ENCODE results near the gene CRADD. TPM values are rescaled to one million over a fixed set of nuclear protein-coding genes. Genes with fewer than 3 reads are reported as not detected.
A peak's percentile ranks its signal among the peaks of the same experiment; 100 is the strongest.

Gene CRADD
- total RNA-seq, 1 experiment from 2014 or later: 10.1 TPM

DNA sequence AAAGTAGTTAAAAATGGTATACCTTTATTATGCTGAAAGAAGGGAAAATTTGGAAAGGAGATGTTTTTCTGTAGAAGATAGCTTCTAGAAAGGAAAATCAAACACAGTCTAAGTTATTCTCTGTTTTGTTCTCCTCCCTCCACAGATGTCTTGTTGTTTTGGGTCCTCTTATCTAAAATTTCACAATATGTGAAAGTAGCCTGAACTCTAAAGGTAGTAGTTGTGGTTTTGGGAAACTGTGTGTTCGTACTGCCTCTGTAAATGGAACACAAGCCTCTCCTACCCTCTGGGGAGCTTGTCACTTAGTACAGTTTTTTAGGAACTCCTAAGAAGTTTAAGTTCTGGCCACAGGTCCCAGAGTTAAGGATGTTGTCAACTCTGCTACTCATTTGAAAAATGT, 112.6 kb downstream of the CRADD start:
- Mint-ChIP-seq H3K4me3 (ENCODE audit: low read depth, unreplicated experiment) (no peak overlapping the region), H3K27ac (ENCODE audit: unreplicated experiment) (no peak overlapping the region), H3K4me1 (ENCODE audit: low read depth, unreplicated experiment) (peaks cover 25% of the 10 kb centered on the region), H3K27me3 (ENCODE audit: unreplicated experiment) (no peaks in the 10 kb centered on the region), H3K9me3 (ENCODE audit: low read depth, unreplicated experiment) (no peaks in the 10 kb centered on the region), H3K36me3 (ENCODE audit: insufficient read depth, unreplicated experiment) (peaks cover 7% of the 10 kb centered on the region)
- CTCF ChIA-PET: no interaction called here
- intact Hi-C loops (cut with micrococcal nuclease; ENCODE audit: unreplicated experiment): loop anchor here (5.0 kb wide), 2 partner anchors 112 to 118 kb away; partner anchors contain the start of gene CRADD
- no TSS peak for BruUV-seq (replicated peaks)
- DNase-seq: no peak
- TF ChIP-seq, protein P1, sequence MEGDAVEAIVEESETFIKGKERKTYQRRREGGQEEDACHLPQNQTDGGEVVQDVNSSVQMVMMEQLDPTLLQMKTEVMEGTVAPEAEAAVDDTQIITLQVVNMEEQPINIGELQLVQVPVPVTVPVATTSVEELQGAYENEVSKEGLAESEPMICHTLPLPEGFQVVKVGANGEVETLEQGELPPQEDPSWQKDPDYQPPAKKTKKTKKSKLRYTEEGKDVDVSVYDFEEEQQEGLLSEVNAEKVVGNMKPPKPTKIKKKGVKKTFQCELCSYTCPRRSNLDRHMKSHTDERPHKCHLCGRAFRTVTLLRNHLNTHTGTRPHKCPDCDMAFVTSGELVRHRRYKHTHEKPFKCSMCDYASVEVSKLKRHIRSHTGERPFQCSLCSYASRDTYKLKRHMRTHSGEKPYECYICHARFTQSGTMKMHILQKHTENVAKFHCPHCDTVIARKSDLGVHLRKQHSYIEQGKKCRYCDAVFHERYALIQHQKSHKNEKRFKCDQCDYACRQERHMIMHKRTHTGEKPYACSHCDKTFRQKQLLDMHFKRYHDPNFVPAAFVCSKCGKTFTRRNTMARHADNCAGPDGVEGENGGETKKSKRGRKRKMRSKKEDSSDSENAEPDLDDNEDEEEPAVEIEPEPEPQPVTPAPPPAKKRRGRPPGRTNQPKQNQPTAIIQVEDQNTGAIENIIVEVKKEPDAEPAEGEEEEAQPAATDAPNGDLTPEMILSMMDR (IDR thresholded peaks at IDR 0.05; ENCODE audit: unreplicated experiment): no peak

DNA sequence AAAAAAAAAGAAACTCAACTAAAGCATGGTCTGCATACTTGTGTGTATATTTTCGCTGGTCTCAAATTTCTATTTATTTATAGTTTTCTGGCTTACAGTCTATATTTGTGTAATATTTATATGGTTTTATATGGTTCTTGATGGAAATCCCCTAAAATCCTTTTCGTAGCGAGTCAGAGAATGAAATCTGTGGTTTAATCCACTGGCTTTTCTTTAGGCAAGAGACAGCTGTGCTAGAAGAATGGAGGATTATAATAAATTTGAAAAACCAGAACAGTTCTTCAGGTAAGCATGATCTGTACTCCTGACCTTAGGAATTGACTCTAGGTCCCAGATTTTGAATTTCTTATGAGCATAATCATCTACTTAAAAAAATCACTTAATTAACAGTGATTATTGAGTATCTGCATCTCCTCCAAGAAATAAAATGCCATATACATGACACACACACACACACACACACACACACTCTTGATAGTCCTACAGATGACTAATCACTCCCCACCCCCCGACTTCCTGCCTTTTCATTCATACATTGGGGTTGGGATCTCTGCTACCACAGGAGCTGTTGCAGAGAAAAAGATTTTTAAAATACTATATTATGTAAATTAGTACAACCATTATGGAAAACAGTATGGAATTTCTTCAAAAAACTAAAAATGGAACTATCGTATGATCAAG, 113.4 kb downstream of the CRADD start:
- H3K9me3 Mint-ChIP-seq (ENCODE audit: low read depth, unreplicated experiment): no peaks in the 10 kb centered on the region
- TF ChIP-seq, protein P1 (IDR thresholded peaks at IDR 0.05; ENCODE audit: unreplicated experiment): no peak
- H3K4me3 Mint-ChIP-seq (ENCODE audit: low read depth, unreplicated experiment): no peak overlapping the region
- no peak overlapping the region for H3K27ac Mint-ChIP-seq (ENCODE audit: unreplicated experiment)
- peak; percentile 73 for DNase-seq
- CTCF ChIA-PET: interaction anchor here (0.6 to 0.8 kb wide), 3 partner anchors 15 to 595 kb away, joined by 3 to 8 read pairs (median 3); no protein-coding TSS in a partner anchor
- no TSS peak for BruUV-seq (replicated peaks)
- H3K27me3 Mint-ChIP-seq (ENCODE audit: unreplicated experiment): no peaks in the 10 kb centered on the region
- H3K36me3 Mint-ChIP-seq (ENCODE audit: insufficient read depth, unreplicated experiment): no peaks in the 10 kb centered on the region
- intact Hi-C loops (cut with micrococcal nuclease; ENCODE audit: unreplicated experiment): no loop called here
- H3K4me1 Mint-ChIP-seq (ENCODE audit: low read depth, unreplicated experiment): peaks cover 16% of the 10 kb centered on the region

DNA sequence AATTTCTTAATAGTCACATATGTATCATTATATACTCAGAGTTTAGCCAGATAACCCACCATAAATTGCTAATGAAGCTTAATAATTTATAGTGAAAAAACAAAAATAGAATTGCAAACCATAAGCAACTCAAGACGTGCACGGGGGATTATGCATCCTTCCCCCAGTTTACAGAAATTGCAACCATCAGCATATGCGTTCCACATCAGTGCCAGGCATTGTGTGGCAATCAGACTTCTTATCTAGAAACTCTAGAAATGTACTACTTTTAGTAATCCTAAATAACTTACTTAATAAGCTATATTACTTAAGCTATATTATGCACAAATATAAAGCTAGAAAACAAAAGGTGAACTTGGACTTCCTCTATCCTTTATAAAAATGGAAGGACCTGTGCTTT, 115.8 kb downstream of the CRADD start:
- CTCF ChIA-PET: no interaction called here
- no peak for DNase-seq
- no TSS peak for BruUV-seq (replicated peaks)
- TF ChIP-seq, protein P1 (IDR thresholded peaks at IDR 0.05; ENCODE audit: unreplicated experiment): no peak
- H3K27ac Mint-ChIP-seq (ENCODE audit: unreplicated experiment): no peak overlapping the region
- no peak overlapping the region for H3K4me3 Mint-ChIP-seq (ENCODE audit: low read depth, unreplicated experiment)
- no peaks in the 10 kb centered on the region for H3K27me3 Mint-ChIP-seq (ENCODE audit: unreplicated experiment)
- H3K36me3 Mint-ChIP-seq (ENCODE audit: insufficient read depth, unreplicated experiment): no peaks in the 10 kb centered on the region
- H3K4me1 Mint-ChIP-seq (ENCODE audit: low read depth, unreplicated experiment): peaks cover 10% of the 10 kb centered on the region
- no peaks in the 10 kb centered on the region for H3K9me3 Mint-ChIP-seq (ENCODE audit: low read depth, unreplicated experiment)
- intact Hi-C loops (cut with micrococcal nuclease; ENCODE audit: unreplicated experiment): no loop called here

DNA sequence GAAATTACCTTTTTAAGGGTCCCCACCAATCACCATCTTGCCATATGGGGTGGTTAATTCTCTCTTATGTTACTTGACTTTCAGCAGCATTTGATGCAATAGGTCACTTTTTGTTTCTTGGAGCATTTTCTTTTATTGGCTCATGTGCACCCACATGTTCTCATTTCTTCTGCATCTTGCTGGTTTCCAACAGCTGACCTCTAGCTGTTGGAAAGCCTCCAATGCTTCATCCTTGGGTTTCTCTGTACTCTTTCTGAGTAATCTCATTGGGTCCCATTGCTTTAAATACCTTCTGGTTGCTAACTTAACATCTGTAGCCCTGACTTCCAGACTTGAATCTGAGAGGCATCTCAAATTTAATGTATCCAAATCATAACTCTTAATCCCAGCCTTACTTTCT, 116.8 kb downstream of the CRADD start:
- H3K4me3 Mint-ChIP-seq (ENCODE audit: low read depth, unreplicated experiment): no peak overlapping the region
- no TSS peak for BruUV-seq (replicated peaks)
- H3K4me1 Mint-ChIP-seq (ENCODE audit: low read depth, unreplicated experiment): peaks cover 10% of the 10 kb centered on the region
- no peaks in the 10 kb centered on the region for H3K27me3 Mint-ChIP-seq (ENCODE audit: unreplicated experiment)
- no peaks in the 10 kb centered on the region for H3K9me3 Mint-ChIP-seq (ENCODE audit: low read depth, unreplicated experiment)
- TF ChIP-seq, protein P1 (IDR thresholded peaks at IDR 0.05; ENCODE audit: unreplicated experiment): no peak
- DNase-seq: no peak
- intact Hi-C loops (cut with micrococcal nuclease; ENCODE audit: unreplicated experiment): no loop called here
- H3K27ac Mint-ChIP-seq (ENCODE audit: unreplicated experiment): no peak overlapping the region
- CTCF ChIA-PET: no interaction called here
- H3K36me3 Mint-ChIP-seq (ENCODE audit: insufficient read depth, unreplicated experiment): no peaks in the 10 kb centered on the region
